Endothelial cell of umbilical vein (primary cell): ENCODE results near the gene ATP5MC2. TPM values are rescaled to one million over a fixed set of nuclear protein-coding genes. Genes with fewer than 3 reads are reported as not detected.

ENCODE experiments used
- BruUV-seq: library from RNA; stranded (reverse); fragments of 400-500 nt; replicated peaks from 2 replicates; lab custom pipeline; 2021; lab: Mats Ljungman, UMichigan
- CTCF ChIA-PET: fragments of 300-600, 350-600 bp; sonication (Branson Sonifier 250); formaldehyde crosslinking; loops from one replicate; lab custom pipeline; 2021; ENCODE audit warnings: antibody characterized with exemption, inconsistent platforms; lab: Charles Lee
- POLR2A ChIA-PET: fragments of 300-600, 350-600 bp; sonication (Branson Sonifier 250); formaldehyde crosslinking; loops from one replicate; lab custom pipeline; 2021; ENCODE audit warnings: antibody characterized with exemption, inconsistent platforms; lab: Charles Lee
- DNase-seq: peaks from one replicate; pipeline ENCODE4 v3.0.0-alpha.2; 2011; ENCODE audit warnings: low read depth, low spot score
- FAIRE-seq: peaks from 2 replicates; lab custom pipeline; 2011; peaks lifted over from hg19 to GRCh38; lab: Jason Lieb, UNC
- H2AFZ ChIP-seq: 2 replicates; pipeline ENCODE4 v1.6.0; 2012; ENCODE audit warnings: low read depth, low read length, control low read depth, inconsistent platforms
- H3K27ac ChIP-seq: 2 replicates; pipeline ENCODE4 v1.5.1; 2011; ENCODE audit warnings: low read depth, mild to moderate bottlenecking, control low read depth, low read length, moderate library complexity; ENCODE audit not compliant: insufficient read depth
- H3K27me3 ChIP-seq, 2 experiments: 2 replicates each; pipeline versions ENCODE4 v1.6.0 to v1.6.1; 2011; ENCODE audit warnings: low read length in 2 of 2, mixed read lengths in 1 of 2; ENCODE audit not compliant: control insufficient read depth in 2 of 2, insufficient read depth in 2 of 2
- H3K36me3 ChIP-seq, 2 experiments: 2 replicates in 1 of 2; 3 replicates in 1 of 2; pipeline ENCODE4 v1.5.1; 2011; ENCODE audit warnings: low read length in 2 of 2, mild to moderate bottlenecking in 1 of 2, moderate library complexity in 1 of 2; ENCODE audit not compliant: control insufficient read depth in 2 of 2, insufficient read depth in 2 of 2; ENCODE audit errors: extremely low read depth in 1 of 2
- H3K4me1 ChIP-seq: 3 replicates; pipeline ENCODE4 v1.5.1; 2011; ENCODE audit warnings: mild to moderate bottlenecking, low read length; ENCODE audit not compliant: control insufficient read depth, insufficient read depth; ENCODE audit errors: extremely low read depth
- H3K4me2 ChIP-seq: 2 replicates; pipeline ENCODE4 v1.6.1; 2011; ENCODE audit warnings: low read length, control low read depth, mixed read lengths; ENCODE audit not compliant: insufficient read depth
- H3K4me3 ChIP-seq, 3 experiments: fragments of 200-600 bp in 1 of 3; sonication (generic), shearing (Covaris generic) in 1 of 3; replicated peaks in 1 of 3; 2 replicates each; pipeline ENCODE4 v1.5.1; 2011 to 2016; ENCODE audit warnings: control low read depth in 3 of 3, low read length in 3 of 3, mild to moderate bottlenecking in 2 of 3, inconsistent platforms in 1 of 3, low read depth in 1 of 3, moderate library complexity in 1 of 3; ENCODE audit not compliant: insufficient read depth in 1 of 3
- H3K79me2 ChIP-seq: 2 replicates; pipeline ENCODE4 v1.6.0; 2012; ENCODE audit warnings: low read length, inconsistent platforms; ENCODE audit not compliant: control insufficient read depth, insufficient read depth
- H3K9ac ChIP-seq: replicated peaks from 2 replicates; pipeline ENCODE3; 2011; ENCODE audit warnings: low read length, control low read depth; ENCODE audit not compliant: insufficient read depth; ENCODE audit errors: extremely low read depth
- H3K9me1 ChIP-seq: replicated peaks from 3 replicates; pipeline ENCODE4 v1.6.0; 2011; ENCODE audit warnings: mild to moderate bottlenecking, low read length; ENCODE audit not compliant: control insufficient read depth, insufficient read depth; ENCODE audit errors: extremely low read depth
- H3K9me3 ChIP-seq: replicated peaks from 2 replicates; pipeline ENCODE4 v1.5.1; 2012; ENCODE audit warnings: low read length, inconsistent platforms; ENCODE audit not compliant: control insufficient read depth, insufficient read depth
- H4K20me1 ChIP-seq: replicated peaks from 2 replicates; pipeline ENCODE3; 2011; ENCODE audit warnings: mild to moderate bottlenecking, low read length; ENCODE audit not compliant: control insufficient read depth, insufficient read depth; ENCODE audit errors: extremely low read depth
- CTCF ChIP-seq, 2 donors: IDR thresholded peaks; 1 replicate in 1 of 2; 2 replicates in 1 of 2; pipeline ENCODE4 v1.5.1; 2011; ENCODE audit warnings: low read length in 2 of 2, mild to moderate bottlenecking in 2 of 2, moderate library complexity in 2 of 2, control low read depth in 1 of 2, inconsistent platforms in 1 of 2, low read depth in 1 of 2; ENCODE audit not compliant: insufficient read depth in 1 of 2; ENCODE audit errors: extremely low read depth in 1 of 2
- EZH2 ChIP-seq: IDR thresholded peaks from 2 replicates; pipeline ENCODE4 v1.6.1; 2012; ENCODE audit warnings: borderline replicate concordance, low read depth, mild to moderate bottlenecking, moderate library complexity, low read length, inconsistent platforms; ENCODE audit not compliant: severe bottlenecking
- FOS ChIP-seq: IDR thresholded peaks from 2 replicates; pipeline ENCODE4 v1.6.1; 2011; ENCODE audit warnings: mild to moderate bottlenecking, low read length, moderate library complexity, borderline replicate concordance; ENCODE audit not compliant: insufficient read depth
- GATA2 ChIP-seq: IDR thresholded peaks from 2 replicates; pipeline ENCODE4 v1.7.0; 2011; ENCODE audit warnings: low read depth, mild to moderate bottlenecking, moderate library complexity, mixed read lengths, low read length; ENCODE audit not compliant: insufficient read length, insufficient read depth
- JUN ChIP-seq: IDR thresholded peaks from 2 replicates; pipeline ENCODE4 v1.6.1; 2011; ENCODE audit warnings: borderline replicate concordance, low read depth; ENCODE audit not compliant: insufficient read length, insufficient read depth
- MAX ChIP-seq: IDR thresholded peaks from 2 replicates; pipeline ENCODE4 v1.6.1; 2011; ENCODE audit not compliant: insufficient read depth, insufficient read length
- MYC ChIP-seq: IDR thresholded peaks from one replicate; pipeline ENCODE4 v1.6.1; 2011; ENCODE audit warnings: mild to moderate bottlenecking, low read depth, low read length
- POLR2A ChIP-seq: IDR thresholded peaks from 2 replicates; pipeline ENCODE4 v1.6.1; 2012; ENCODE audit warnings: low read depth, mild to moderate bottlenecking, control low read depth, low read length
- POLR2AphosphoS5 ChIP-seq: IDR thresholded peaks from 2 replicates; pipeline ENCODE4 v1.6.1; 2012; ENCODE audit warnings: low read depth, mild to moderate bottlenecking, control low read depth, low read length, moderate library complexity; ENCODE audit not compliant: insufficient read depth
- dilution Hi-C: fragments of 300-500 bp; cut with MboI; formaldehyde crosslinking; loops from one replicate; pipeline ENCODE4 v1.15.0; 2019; ENCODE audit warnings: low sequenced_read_pairs; ENCODE audit not compliant: extremely low pct_ligation_motif_present
- intact Hi-C: fragments of 100-400 bp; cut with micrococcal nuclease; formaldehyde crosslinking; loops from one replicate; pipeline ENCODE4 v1.10.0; 2022
- polyA plus RNA-seq, 4 experiments: library from polyadenylated mRNA; depleted of rRNA in 3 of 4; stranded (reverse) in 3 of 4; unstranded in 1 of 4; fragments of >200 nt; gene quantifications; 2 replicates each; pipeline versions ENCODE4 v1.2.1 to v1.2.3, GENCODE V29; 2011 to 2012; ENCODE audit warnings: missing spikeins in 1 of 4
- total RNA-seq: library from RNA; stranded (reverse); gene quantifications from 2 replicates; pipeline ENCODE4 v1.2.3, GENCODE V29; 2021

The ATP5MC2 gene
- total and polyA plus RNA-seq, 2 donors (not counting 3 experiments of a cell fraction or from before 2014, with no cell fraction given), result 402 to 820 TPM

- Histone ChIP-seq H3K79me2 (no peaks in the 10 kb centered on the region), H3K9me1 (no peaks in the 10 kb centered on the region), H3K4me3 (no peak overlapping the region), H3K9ac (no peak overlapping the region), H3K27me3 (peaks cover 0 to 2% of the 10 kb centered on the region in 2 experiments), H2AFZ (no peak overlapping the region), H3K27ac (no peak overlapping the region), H3K4me1 (peaks cover 2% of the 10 kb centered on the region), H4K20me1 (no peaks in the 10 kb centered on the region), H3K36me3 (no peaks in the 10 kb centered on the region), H3K9me3 (no peaks in the 10 kb centered on the region), H3K4me2 (no peak overlapping the region)
- ChIA-PET CTCF (interaction anchor here (0.7 kb wide), 1 partner anchor 120 kb away, joined by 3 read pairs; no protein-coding TSS in a partner anchor), POLR2A (no interaction called here)
- dilution Hi-C loops, result no loop called here
- DNase-seq (no peak), FAIRE-seq (no peak)
- TF ChIP-seq POLR2A, result no peak
- TF ChIP-seq JUN, result no peak
- no peak for TF ChIP-seq POLR2AphosphoS5
- no peak for TF ChIP-seq MYC
- no peak for TF ChIP-seq FOS
- no peak for TF ChIP-seq GATA2
- TF ChIP-seq EZH2, result no peak
- TF ChIP-seq MAX, result no peak
- TF ChIP-seq CTCF (IDR thresholded peaks at IDR 0.05; ENCODE audit: extremely low read depth in 1 of 2, insufficient read depth in 1 of 2, low read depth in 1 of 2, low read length in 2 of 2), result no peak
- intact Hi-C loops, result no loop called here
- no TSS peak for BruUV-seq
Measured at GRCh38 chr12:53631721-53632120, 44.2 kb downstream of the ATP5MC2 start.
